Suppressor macrophage treated with lipopolysaccharide for 4 hours (primary cell): Measurements from ENCODE around the gene BEND4.
"Not testable (repeated sequence)": the region's sequence is repeated elsewhere in the genome, so short reads cannot be mapped to it uniquely, and the experiment has no call there.

Experiments
- DNase-seq: peaks from one replicate; pipeline ENCODE4 v3.0.0-alpha.2; 2020

Gene BEND4

GRCh38 chr4:42152507-42153504, at the start of gene BEND4:
Gene BEND4 (minus strand): TSS chr4:42152655. CDS start chr4:42152143, 512 bp downstream.
- DNase-seq, result no peak

GRCh38 chr4:42197341-42197740, 44.9 kb upstream of the BEND4 start:
- DNase-seq, result no peak

- no peak for DNase-seq
These were observed 20.5 kb upstream of the BEND4 start for GRCh38 chr4:42172921-42173320.

GRCh38 chr4:42172128-42172790, 19.8 kb upstream of the BEND4 start:
- DNase-seq, result no peak

GRCh38 chr4:42167709-42168108, 15.3 kb upstream of the BEND4 start:
- no peak for DNase-seq

GRCh38 chr4:42166186-42166585, 13.7 kb upstream of the BEND4 start:
- DNase-seq, result not testable (repeated sequence)

GRCh38 chr4:42159271-42160001, 7.0 kb upstream of the BEND4 start:
- DNase-seq, result no peak

- peak; percentile 12 for DNase-seq
These were observed 618 bp downstream of the BEND4 start for GRCh38 chr4:42151568-42152506.

- peak; percentile 18 for DNase-seq
These were observed 1.5 kb downstream of the BEND4 start for GRCh38 chr4:42150653-42151567.

GRCh38 chr4:42149004-42149403, 3.5 kb downstream of the BEND4 start:
- DNase-seq, result no peak

- DNase-seq, result no peak
These were observed 4.0 kb downstream of the BEND4 start for GRCh38 chr4:42148425-42148824.

GRCh38 chr4:42144028-42144427, 8.4 kb downstream of the BEND4 start:
- DNase-seq, result no peak

GRCh38 chr4:42142591-42142990, 9.9 kb downstream of the BEND4 start:
- DNase-seq, result no peak

GRCh38 chr4:42136371-42136770, 16.1 kb downstream of the BEND4 start:
- DNase-seq, result no peak

- no peak for DNase-seq
These were observed 19.4 kb downstream of the BEND4 start for GRCh38 chr4:42133006-42133405.

- no peak for DNase-seq
These were observed 20.4 kb downstream of the BEND4 start for GRCh38 chr4:42132099-42132498.

GRCh38 chr4:42123071-42123644, 29.3 kb downstream of the BEND4 start:
- DNase-seq, result no peak

GRCh38 chr4:42122237-42122636, 30.2 kb downstream of the BEND4 start:
- no peak for DNase-seq

- DNase-seq, result no peak
These were observed 32.6 kb downstream of the BEND4 start for GRCh38 chr4:42119886-42120285.

- no peak for DNase-seq
These were observed 39.6 kb downstream of the BEND4 start for GRCh38 chr4:42112846-42113245.

GRCh38 chr4:42104521-42104920, 47.9 kb downstream of the BEND4 start:
- DNase-seq, result peak; percentile 7
